Activated CD4-positive, alpha-beta T cell treated with anti-CD3 and anti-CD28 coated beads, Interleukin-10, Interleukin-2, amounts not matched to agents 100 ng/mL and 50 ng/mL, durations not matched to agents 16 hours and 8 hours (primary cell): ENCODE results near the gene ZP3.
"Not testable (repeated sequence)": the region's sequence is repeated elsewhere in the genome, so short reads cannot be mapped to it uniquely, and the experiment has no call there.

ENCODE experiments used
- DNase-seq: peaks from one replicate; pipeline ENCODE4 v3.0.0-alpha.2; 2020

ZP3 gene

DNA sequence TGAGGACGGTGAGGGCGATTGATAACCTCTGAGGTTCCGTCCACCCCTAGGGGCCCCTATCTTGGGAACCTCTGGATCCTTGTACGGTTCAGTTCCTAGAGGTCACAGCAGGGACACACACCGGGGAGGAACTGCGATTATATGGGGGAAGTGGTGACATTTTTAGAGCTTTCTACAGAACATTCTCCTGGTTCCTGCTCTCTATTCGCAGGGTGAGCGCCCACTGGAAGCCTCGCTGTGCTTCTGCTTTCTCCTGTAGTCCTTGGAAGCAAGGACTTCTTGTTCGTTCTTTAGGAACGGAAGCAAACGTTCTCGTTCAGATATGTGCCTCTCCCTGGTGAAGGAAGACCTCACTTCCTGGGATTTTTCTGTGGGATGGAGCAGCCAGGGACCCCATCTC lies 63.2 kb downstream of the ZP3 start:
- not testable (repeated sequence) for DNase-seq
